ENCODE data around the gene CRYBG3.

- TF ChIP-seq CTCF (IDR thresholded peaks at IDR 0.05), result no peak
- no peak for TF ChIP-seq EP300 (IDR thresholded peaks at IDR 0.05)
- TF ChIP-seq POLR2A (IDR thresholded peaks at IDR 0.05), result no peak
Measured at GRCh38 chr3:97841956-97842355, 20.1 kb downstream of the CRYBG3 start.

Measured in ovary (tissue), 3 donors.